OCI-LY3 (cell line): ENCODE results near the gene PPP1R2.

Source experiments
- EZH2phosphoT487 ChIP-seq: fragments of 200-600 bp; shearing (Covaris generic); IDR thresholded peaks from 2 replicates; pipeline ENCODE4 v1.6.1; 2018; ENCODE audit warnings: antibody characterized with exemption, mixed run types, low read depth
- TF ChIP-seq, protein P1 (sequence below): fragments of 200-600, 300-600 bp; sonication (generic); IDR thresholded peaks from 2 replicates; pipeline ENCODE4 v1.5.1; 2014; ENCODE audit warnings: antibody characterized with exemption, low read length, low read depth

- TF ChIP-seq, protein P1, sequence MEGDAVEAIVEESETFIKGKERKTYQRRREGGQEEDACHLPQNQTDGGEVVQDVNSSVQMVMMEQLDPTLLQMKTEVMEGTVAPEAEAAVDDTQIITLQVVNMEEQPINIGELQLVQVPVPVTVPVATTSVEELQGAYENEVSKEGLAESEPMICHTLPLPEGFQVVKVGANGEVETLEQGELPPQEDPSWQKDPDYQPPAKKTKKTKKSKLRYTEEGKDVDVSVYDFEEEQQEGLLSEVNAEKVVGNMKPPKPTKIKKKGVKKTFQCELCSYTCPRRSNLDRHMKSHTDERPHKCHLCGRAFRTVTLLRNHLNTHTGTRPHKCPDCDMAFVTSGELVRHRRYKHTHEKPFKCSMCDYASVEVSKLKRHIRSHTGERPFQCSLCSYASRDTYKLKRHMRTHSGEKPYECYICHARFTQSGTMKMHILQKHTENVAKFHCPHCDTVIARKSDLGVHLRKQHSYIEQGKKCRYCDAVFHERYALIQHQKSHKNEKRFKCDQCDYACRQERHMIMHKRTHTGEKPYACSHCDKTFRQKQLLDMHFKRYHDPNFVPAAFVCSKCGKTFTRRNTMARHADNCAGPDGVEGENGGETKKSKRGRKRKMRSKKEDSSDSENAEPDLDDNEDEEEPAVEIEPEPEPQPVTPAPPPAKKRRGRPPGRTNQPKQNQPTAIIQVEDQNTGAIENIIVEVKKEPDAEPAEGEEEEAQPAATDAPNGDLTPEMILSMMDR = peak; percentile 91
- no peak for TF ChIP-seq EZH2phosphoT487
Measured at GRCh38 chr3:195522254-195523023, 20.7 kb downstream of the PPP1R2 start.
